Prostate gland (tissue), 2 donors: Measurements from ENCODE around the gene DAO. TPM values are rescaled to one million over a fixed set of nuclear protein-coding genes. Genes with fewer than 3 reads are reported as not detected.

ENCODE experiments used
- DNase-seq: peaks from one replicate; pipeline ENCODE4 v3.0.0-alpha.2; 2019; ENCODE audit warnings: low spot score
- H3K27ac ChIP-seq, 2 donors: fragments of 200-600 bp; sonication (generic); 2 replicates each; pipeline ENCODE4 v1.5.1; 2017 to 2019
- H3K27me3 ChIP-seq: fragments of 200-600 bp; sonication (generic); replicated peaks from 2 replicates; pipeline ENCODE4 v1.5.1; 2019; ENCODE audit not compliant: insufficient read depth
- H3K36me3 ChIP-seq, 2 donors: fragments of 200-600 bp; sonication (generic); 1 replicate in 1 of 2; 2 replicates in 1 of 2; pipeline versions ENCODE4 v1.5.1 to v1.8.1; 2017 to 2019
- H3K4me1 ChIP-seq: fragments of 200-600 bp; sonication (generic); replicated peaks from 2 replicates; pipeline ENCODE4 v1.5.1; 2019
- H3K4me3 ChIP-seq, 2 donors: fragments of 200-600 bp; sonication (generic); 2 replicates each; pipeline ENCODE4 v1.5.1; 2017 to 2019
- H3K9me3 ChIP-seq: fragments of 200-600 bp; sonication (generic); 2 replicates; pipeline ENCODE4 v1.5.1; 2017
- POLR2A ChIP-seq: fragments of 450-650 bp; IDR thresholded peaks from one replicate; pipeline ENCODE4 v1.6.1; 2016; ENCODE audit warnings: antibody characterized with exemption, mild to moderate bottlenecking
- POLR2AphosphoS5 ChIP-seq: sonication (generic); formaldehyde crosslinking; IDR thresholded peaks from one replicate; pipeline ENCODE4 v1.6.1; 2017; ENCODE audit warnings: antibody characterized with exemption
- WGBS: methylation state at CpG from one replicate; pipeline ENCODE4 v1.1.5; 2018; 5-methylcytosine and 5-hydroxymethylcytosine counted together
- intact Hi-C: fragments of 100-400 bp; cut with DNase I; formaldehyde crosslinking; loops from one replicate; pipeline ENCODE4 v1.14.2; 2022
- total RNA-seq, 2 donors: library from RNA; depleted of rRNA; stranded (reverse); fragments of >200 nt; gene quantifications; one replicate each; pipeline ENCODE4 v1.1.0, GENCODE V29; 2016
- TF ChIP-seq, protein P1 (sequence below), 4 experiments: fragments of 200-600 bp in 2 of 4; fragments of 450-650 bp in 2 of 4; sonication (generic) in 2 of 4; IDR thresholded peaks; 1 replicate in 3 of 4; 2 replicates in 1 of 4; pipeline ENCODE4 v1.5.1; 2016 to 2019; ENCODE audit warnings: antibody characterized with exemption in 4 of 4, mild to moderate bottlenecking in 2 of 4, moderate library complexity in 2 of 4

Gene DAO
- total RNA-seq, 2 donors from 2014 or later: not detected

DNA sequence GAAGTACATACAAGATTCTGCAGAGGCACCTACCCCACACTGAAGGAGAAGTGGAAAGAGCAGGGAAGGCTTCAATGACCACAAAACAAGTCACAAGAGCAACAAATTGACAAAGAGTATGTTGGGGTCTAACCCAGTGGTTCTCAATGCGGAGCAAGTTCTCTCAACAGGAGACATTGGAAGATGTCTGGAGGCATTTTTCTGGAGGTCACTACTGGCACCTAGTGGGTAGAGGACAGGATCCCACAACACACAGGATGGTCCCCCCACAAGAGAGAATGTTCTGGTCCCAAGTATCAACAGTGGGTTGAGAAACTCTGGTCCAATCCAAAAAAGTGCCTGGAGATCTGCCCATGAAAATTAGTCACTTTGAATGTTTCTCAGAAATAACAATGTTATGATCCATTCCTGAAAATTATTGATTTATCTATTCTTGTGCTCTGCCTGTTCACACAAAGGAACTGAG, 25.9 kb upstream of the DAO start:
- 79% methylated on average over 1 of the region's 1 CpG for WGBS
- TF ChIP-seq POLR2A (no peak), POLR2AphosphoS5 (no peak)
- TF ChIP-seq, protein P1, sequence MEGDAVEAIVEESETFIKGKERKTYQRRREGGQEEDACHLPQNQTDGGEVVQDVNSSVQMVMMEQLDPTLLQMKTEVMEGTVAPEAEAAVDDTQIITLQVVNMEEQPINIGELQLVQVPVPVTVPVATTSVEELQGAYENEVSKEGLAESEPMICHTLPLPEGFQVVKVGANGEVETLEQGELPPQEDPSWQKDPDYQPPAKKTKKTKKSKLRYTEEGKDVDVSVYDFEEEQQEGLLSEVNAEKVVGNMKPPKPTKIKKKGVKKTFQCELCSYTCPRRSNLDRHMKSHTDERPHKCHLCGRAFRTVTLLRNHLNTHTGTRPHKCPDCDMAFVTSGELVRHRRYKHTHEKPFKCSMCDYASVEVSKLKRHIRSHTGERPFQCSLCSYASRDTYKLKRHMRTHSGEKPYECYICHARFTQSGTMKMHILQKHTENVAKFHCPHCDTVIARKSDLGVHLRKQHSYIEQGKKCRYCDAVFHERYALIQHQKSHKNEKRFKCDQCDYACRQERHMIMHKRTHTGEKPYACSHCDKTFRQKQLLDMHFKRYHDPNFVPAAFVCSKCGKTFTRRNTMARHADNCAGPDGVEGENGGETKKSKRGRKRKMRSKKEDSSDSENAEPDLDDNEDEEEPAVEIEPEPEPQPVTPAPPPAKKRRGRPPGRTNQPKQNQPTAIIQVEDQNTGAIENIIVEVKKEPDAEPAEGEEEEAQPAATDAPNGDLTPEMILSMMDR (IDR thresholded peaks at IDR 0.05): peak in 3 of 4 experiments; percentile 6 to 28 (median 17)
- Histone ChIP-seq H3K27me3 (no peaks in the 10 kb centered on the region), H3K4me3 (no peak overlapping the region), H3K27ac (peak overlapping the region; percentile 18 to 68), H3K36me3 (no peaks in the 10 kb centered on the region), H3K9me3 (no peaks in the 10 kb centered on the region), H3K4me1 (peaks cover 10% of the 10 kb centered on the region)
- no peak for DNase-seq
- intact Hi-C loops: no loop called here

- Histone ChIP-seq H3K9me3 (no peaks in the 10 kb centered on the region), H3K27ac (peak overlapping the region; percentile 18 to 68), H3K36me3 (no peaks in the 10 kb centered on the region), H3K4me3 (no peak overlapping the region), H3K27me3 (no peaks in the 10 kb centered on the region), H3K4me1 (peaks cover 10% of the 10 kb centered on the region)
- TF ChIP-seq POLR2A (no peak), POLR2AphosphoS5 (no peak)
- TF ChIP-seq, protein P1 (IDR thresholded peaks at IDR 0.05): no peak
- intact Hi-C loops: loop anchor here (5.0 kb wide), 4 partner anchors 52 to 292 kb away; partner anchors contain the start of genes CORO1C, ISCU and SART3
- WGBS: 69% methylated on average over 13 of the region's 13 CpGs
- DNase-seq: no peak
Observed at GRCh38 chr12:108854451-108855283, 25.2 kb upstream of the DAO start.

DNA sequence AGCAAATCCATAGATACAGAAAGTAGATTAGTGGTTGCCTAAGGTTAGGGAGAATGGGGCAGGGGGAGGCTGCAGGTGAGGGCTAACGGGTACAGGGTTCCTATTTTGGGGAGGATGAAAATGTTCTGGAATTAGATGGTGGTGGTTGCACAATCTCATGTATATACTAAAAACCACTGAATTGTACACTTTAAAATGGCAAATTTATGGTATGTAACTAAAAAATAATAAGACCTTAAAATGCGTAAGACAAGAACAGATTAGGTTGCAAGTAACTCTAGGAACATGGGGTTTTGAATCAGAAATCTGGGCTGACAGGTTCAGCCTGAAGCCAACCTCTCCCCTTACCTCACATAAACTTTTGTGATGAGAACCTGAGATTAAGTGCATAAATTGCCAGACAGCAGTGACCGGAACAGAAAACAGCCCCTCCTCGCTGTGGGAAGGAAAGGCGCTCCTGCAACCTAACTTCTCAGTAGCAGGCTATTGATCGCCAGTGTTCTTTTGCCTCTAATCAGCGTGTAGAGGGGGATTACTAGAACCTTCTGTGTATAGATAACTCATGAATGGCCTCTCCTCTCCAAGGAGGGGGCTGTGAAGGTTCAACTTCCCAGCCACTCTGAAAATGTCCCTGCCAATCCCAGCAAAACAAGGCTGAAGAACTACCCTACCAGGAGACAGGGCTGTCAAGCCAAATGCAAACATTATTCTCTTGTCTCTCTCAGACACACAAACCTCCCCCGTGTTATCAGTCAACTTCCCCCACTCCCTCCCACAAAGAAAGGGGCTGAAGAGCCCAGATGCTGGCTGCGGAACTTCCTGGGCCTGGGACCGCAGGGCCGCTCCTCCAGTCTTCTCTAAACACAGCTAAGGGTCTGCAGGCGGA, 24.4 kb upstream of the DAO start:
- TF ChIP-seq, protein P1 (IDR thresholded peaks at IDR 0.05): peak in 1 of 4 experiments; percentile 15
- no peak for TF ChIP-seq POLR2AphosphoS5
- intact Hi-C loops: loop anchor here (5.0 kb wide), 4 partner anchors 53 to 293 kb away; partner anchors contain the start of genes CORO1C, ISCU and SART3
- DNase-seq: no peak
- Histone ChIP-seq H3K27ac (peak overlapping the region; percentile 68 to 82), H3K4me1 (peaks cover 10% of the 10 kb centered on the region), H3K36me3 (no peaks in the 10 kb centered on the region), H3K9me3 (no peaks in the 10 kb centered on the region), H3K4me3 (peak overlapping the region; percentile 58 to 61), H3K27me3 (no peaks in the 10 kb centered on the region)
- WGBS: 64% methylated on average over 12 of the region's 12 CpGs

DNA sequence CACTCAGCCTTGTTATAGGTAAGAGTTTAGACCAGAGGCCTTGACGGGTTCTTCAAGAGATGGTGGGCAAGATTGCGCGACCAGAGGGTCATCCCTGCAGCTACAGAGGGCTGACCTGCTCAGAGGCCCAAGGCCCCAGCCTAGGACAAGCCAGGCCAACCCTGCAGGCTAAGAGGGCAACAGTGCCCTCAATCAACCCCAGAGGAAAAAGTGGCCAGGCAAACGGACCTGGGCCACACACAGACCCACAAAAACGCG, 23.8 kb upstream of the DAO start:
- intact Hi-C loops: loop anchor here (5.0 kb wide), 4 partner anchors 54 to 294 kb away; partner anchors contain the start of genes CORO1C, ISCU and SART3
- Histone ChIP-seq H3K4me3 (peak overlapping the region; percentile 58 to 61), H3K27me3 (no peaks in the 10 kb centered on the region), H3K9me3 (no peaks in the 10 kb centered on the region), H3K36me3 (no peaks in the 10 kb centered on the region), H3K4me1 (peaks cover 10% of the 10 kb centered on the region), H3K27ac (peak overlapping the region; percentile 68 to 82)
- TF ChIP-seq, protein P1 (IDR thresholded peaks at IDR 0.05): no peak
- no peak for TF ChIP-seq POLR2A
- TF ChIP-seq POLR2AphosphoS5: no peak
- WGBS: 21% methylated on average over 6 of the region's 6 CpGs
- no peak for DNase-seq
